Fibroblast of the conjunctiva (primary cell): ENCODE data around the gene SLC10A4.

Experiments used
- DNase-seq: peaks from one replicate; pipeline ENCODE4 v3.0.0-alpha.2; 2010; ENCODE audit warnings: low read depth

The SLC10A4 gene

DNA sequence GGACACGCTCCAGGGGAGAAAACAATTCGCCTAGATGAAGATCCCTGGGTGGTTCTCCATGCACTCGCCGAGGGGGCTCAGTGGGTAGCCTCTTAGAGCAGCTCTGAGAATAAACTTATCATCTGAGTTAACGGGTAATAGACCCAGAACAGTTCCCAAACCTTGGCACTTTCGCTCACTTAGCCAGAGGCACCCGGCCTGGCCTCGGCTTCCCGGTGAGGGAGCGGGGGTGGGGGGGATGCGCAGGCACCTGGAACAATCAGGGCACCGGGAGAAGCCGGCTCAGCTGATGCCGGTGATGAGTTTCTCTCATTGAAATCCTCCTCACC lies 6.5 kb downstream of the SLC10A4 start:
- no peak for DNase-seq

DNA sequence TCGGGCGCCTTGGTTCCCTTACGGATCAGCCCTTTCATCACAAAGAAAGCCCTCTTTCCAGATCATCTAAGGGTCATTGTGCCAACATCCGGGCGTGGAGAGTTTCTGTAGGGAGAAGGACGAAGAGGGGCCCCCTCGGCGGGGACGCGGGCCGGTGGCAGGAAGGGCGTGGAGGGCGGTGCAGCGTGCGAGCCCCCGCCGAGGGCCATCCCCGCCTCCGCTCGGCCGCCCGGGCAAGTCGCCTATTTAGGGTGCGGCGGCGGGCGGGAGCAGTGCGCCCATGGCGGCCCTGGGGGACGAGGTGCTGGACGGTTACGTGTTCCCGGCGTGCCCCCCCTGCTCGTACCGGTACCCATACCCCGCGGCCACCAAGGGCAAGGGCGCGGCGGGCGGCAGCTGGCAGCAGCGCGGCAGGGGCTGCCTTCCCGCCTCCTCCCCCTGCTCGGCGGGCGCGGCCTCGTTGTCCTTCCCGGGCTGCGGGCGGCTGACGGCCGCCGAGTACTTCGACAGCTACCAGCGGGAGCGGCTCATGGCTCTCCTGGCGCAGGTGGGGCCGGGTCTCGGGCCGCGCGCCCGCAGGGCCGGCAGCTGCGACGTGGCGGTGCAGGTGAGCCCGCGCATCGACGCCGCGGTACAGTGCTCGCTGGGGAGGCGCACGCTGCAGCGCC lies 7.0 kb downstream of the SLC10A4 start, which contains the start of gene ZAR1:
Gene ZAR1, plus strand, starts transcription at position 241 of the 668 bp plus-strand sequence. Its CDS starts 40 bp downstream, at position 281.
- no peak for DNase-seq

- DNase-seq, result no peak
Observed at GRCh38 chr4:48490680-48491513, 7.8 kb downstream of the SLC10A4 start.

GRCh38 chr4:48491514-48492176 lies 8.5 kb downstream of the SLC10A4 start:
- no peak for DNase-seq

DNA sequence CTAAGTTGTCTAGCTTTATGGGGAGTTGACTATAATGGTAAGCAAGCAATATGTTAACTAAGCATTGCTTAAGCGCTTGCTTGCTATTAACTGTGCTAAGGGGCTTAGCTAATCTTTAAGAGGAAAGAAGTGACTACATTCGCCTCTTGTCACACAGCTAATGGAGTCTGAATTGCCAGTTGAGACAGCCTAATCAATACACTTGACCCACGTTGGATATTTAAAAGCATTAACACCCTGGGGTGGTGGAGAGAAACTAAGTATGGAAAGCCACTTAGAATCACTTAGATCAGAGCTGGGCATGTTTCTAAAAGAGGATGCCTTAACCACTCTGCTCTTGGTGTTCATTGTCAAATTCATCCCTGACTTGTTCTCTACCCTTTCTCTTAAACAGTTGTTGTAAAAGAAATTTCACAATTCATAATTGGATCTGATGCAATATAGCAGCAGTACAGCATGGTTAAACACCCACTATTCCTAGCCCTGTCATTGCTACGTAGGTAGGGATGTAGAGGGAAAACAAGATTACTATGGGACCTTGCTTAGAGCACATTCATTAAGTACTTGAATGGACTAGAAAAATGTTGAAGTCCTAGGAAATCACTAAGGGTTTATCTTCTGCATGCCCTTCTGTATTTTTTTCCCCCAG lies 10.4 kb downstream of the SLC10A4 start:
- DNase-seq, result no peak

GRCh38 chr4:48495941-48496340 lies 12.8 kb downstream of the SLC10A4 start:
- DNase-seq, result no peak

- DNase-seq, result no peak
Observed at GRCh38 chr4:48498895-48499294, 15.8 kb downstream of the SLC10A4 start.

GRCh38 chr4:48499551-48500066 lies 16.5 kb downstream of the SLC10A4 start:
- no peak for DNase-seq

- DNase-seq, result no peak
Observed at GRCh38 chr4:48503233-48504025, 20.3 kb downstream of the SLC10A4 start.

DNA sequence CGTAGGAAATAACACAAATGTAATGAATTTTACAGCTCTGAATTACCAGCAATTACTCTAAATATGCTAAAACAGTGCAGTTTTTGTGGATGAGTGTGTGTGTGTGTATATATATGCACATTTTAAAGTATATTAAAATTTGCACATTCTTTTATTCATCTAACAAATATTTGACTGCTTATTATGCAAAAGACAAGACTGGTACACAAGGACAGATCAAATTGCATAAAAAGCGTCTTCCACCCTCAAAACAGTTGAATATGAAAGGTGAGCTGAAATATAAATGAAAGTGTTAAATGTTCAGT lies 20.8 kb downstream of the SLC10A4 start:
- DNase-seq, result no peak

GRCh38 chr4:48504352-48504751 lies 21.2 kb downstream of the SLC10A4 start:
- no peak for DNase-seq

GRCh38 chr4:48506716-48507115 lies 23.6 kb downstream of the SLC10A4 start:
- no peak for DNase-seq

DNA sequence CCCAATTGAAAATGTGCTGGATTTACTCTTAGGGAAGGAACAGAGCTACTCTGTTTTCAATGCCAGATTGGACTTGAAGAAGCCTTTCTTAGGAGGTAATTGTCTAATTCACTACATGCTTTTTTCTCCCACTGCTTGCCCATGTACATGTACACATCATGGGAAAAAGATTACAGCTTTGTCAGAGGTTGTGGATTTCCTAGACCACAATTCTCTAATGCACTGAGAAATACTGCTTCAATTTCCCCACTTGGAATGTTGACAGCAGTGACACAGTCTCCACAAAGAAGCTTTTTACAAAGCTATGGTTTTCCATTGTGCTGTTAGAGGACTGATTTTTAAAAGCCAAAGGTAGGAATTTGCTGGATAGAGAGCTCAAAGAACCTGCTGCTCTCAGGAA lies 26.4 kb downstream of the SLC10A4 start:
- no peak for DNase-seq

GRCh38 chr4:48518143-48518542 lies 35.0 kb downstream of the SLC10A4 start:
- no peak for DNase-seq

DNA sequence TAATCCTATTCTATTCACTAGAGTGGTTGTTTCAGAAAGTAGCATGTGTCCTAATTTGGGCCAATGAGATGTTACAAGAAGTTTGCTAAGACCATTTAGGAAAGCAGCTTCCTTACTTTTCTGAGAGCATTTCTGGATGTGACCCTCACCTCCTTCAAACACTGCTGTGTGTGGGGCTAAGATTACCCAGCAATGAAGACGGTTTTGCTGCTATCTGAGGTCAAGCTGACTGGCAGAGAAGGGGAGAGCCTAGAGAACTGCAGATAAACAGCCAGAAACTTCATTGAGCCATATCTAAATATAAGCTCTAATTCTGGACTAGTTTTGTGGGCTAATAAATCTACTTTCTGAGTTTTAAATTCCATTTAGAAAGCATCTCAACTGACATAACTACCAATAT lies 43.3 kb downstream of the SLC10A4 start:
- no peak for DNase-seq

GRCh38 chr4:48538358-48538757 lies 55.2 kb downstream of the SLC10A4 start:
- no peak for DNase-seq
